HG02798 (cell line): ENCODE results near the gene PHF12.
"Not testable (repeated sequence)": the region's sequence is repeated elsewhere in the genome, so short reads cannot be mapped to it uniquely, and the experiment has no call there.

Source experiments
- ATAC-seq: cut with Tn5 transposase; IDR thresholded peaks from one replicate; pipeline ENCODE4 v1.9.1; 2021; ENCODE audit warnings: mild to moderate bottlenecking; ENCODE audit not compliant: unreplicated experiment, poor library complexity

PHF12 gene

GRCh38 chr17:28893248-28894183 is 57.8 kb downstream of the PHF12 start:
- ATAC-seq = peak; percentile 27

- no peak for ATAC-seq
These were observed 59.3 kb downstream of the PHF12 start for GRCh38 chr17:28892024-28892423.

GRCh38 chr17:28891201-28891600 is 60.1 kb downstream of the PHF12 start:
- no peak for ATAC-seq

GRCh38 chr17:28889996-28890395 is 61.3 kb downstream of the PHF12 start:
- no peak for ATAC-seq

GRCh38 chr17:28888832-28889231 is 62.5 kb downstream of the PHF12 start:
- no peak for ATAC-seq

- ATAC-seq = no peak
These were observed 63.3 kb downstream of the PHF12 start for GRCh38 chr17:28887871-28888471.

- ATAC-seq = no peak
These were observed 65.4 kb downstream of the PHF12 start for GRCh38 chr17:28885951-28886350.

- ATAC-seq = no peak
These were observed 66.0 kb downstream of the PHF12 start for GRCh38 chr17:28885363-28885762.

- no peak for ATAC-seq
These were observed 67.2 kb downstream of the PHF12 start for GRCh38 chr17:28883967-28884702.

GRCh38 chr17:28882154-28882895 is 69.0 kb downstream of the PHF12 start:
- ATAC-seq = no peak

GRCh38 chr17:28881533-28882056 is 69.7 kb downstream of the PHF12 start:
- no peak for ATAC-seq

GRCh38 chr17:28880572-28880945 is 70.8 kb downstream of the PHF12 start:
- no peak for ATAC-seq

- no peak for ATAC-seq
These were observed 71.3 kb downstream of the PHF12 start for GRCh38 chr17:28879886-28880571.

- ATAC-seq = no peak
These were observed 72.3 kb downstream of the PHF12 start for GRCh38 chr17:28878981-28879380.

- ATAC-seq = no peak
These were observed 73.0 kb downstream of the PHF12 start for GRCh38 chr17:28878158-28878910.

GRCh38 chr17:28877150-28877711 is 74.1 kb downstream of the PHF12 start:
- ATAC-seq = not testable (repeated sequence)

GRCh38 chr17:28875848-28876550 is 75.3 kb downstream of the PHF12 start:
- no peak for ATAC-seq

- ATAC-seq = no peak
These were observed 76.6 kb downstream of the PHF12 start for GRCh38 chr17:28874750-28875149.
